Smooth muscle cell (in vitro differentiated cells): ENCODE measurements around the gene ZNF474. TPM values are rescaled to one million over a fixed set of nuclear protein-coding genes. Genes with fewer than 3 reads are reported as not detected.

ENCODE experiments used
- DNase-seq: peaks from one replicate; lab custom pipeline; 2025; ENCODE audit not compliant: unreplicated experiment; lab: John Stamatoyannopoulos, UW
- H2AFZ ChIP-seq: fragments of 200-600 bp; sonication (generic); 2 replicates; pipeline ENCODE4 v1.6.0; 2016; ENCODE audit warnings: antibody characterized with exemption, low read depth, mild to moderate bottlenecking
- H3F3A ChIP-seq: fragments of 200-600 bp; sonication (generic); 2 replicates; pipeline ENCODE4 v1.6.0; 2017; ENCODE audit warnings: antibody characterized with exemption, low read depth
- H3K27ac ChIP-seq: fragments of 200-600 bp; sonication (generic); 2 replicates; pipeline ENCODE4 v1.5.1; 2016; ENCODE audit warnings: low read depth, mild to moderate bottlenecking
- H3K27me3 ChIP-seq: fragments of 200-600 bp; sonication (generic); 2 replicates; pipeline ENCODE4 v1.6.1; 2016; ENCODE audit warnings: low read depth, mild to moderate bottlenecking
- H3K36me3 ChIP-seq: fragments of 200-600 bp; sonication (generic); 2 replicates; pipeline ENCODE4 v1.5.1; 2016; ENCODE audit warnings: low read depth
- H3K4me1 ChIP-seq: fragments of 200-600 bp; sonication (generic); 2 replicates; pipeline ENCODE4 v1.5.1; 2016; ENCODE audit warnings: low read depth
- H3K4me2 ChIP-seq: fragments of 200-600 bp; sonication (generic); 2 replicates; pipeline ENCODE4 v1.6.0; 2016; ENCODE audit warnings: mild to moderate bottlenecking
- H3K4me3 ChIP-seq: fragments of 200-600 bp; sonication (generic); 2 replicates; pipeline ENCODE4 v1.5.1; 2016; ENCODE audit warnings: mild to moderate bottlenecking
- H3K79me2 ChIP-seq: fragments of 200-600 bp; sonication (generic); 2 replicates; pipeline ENCODE4 v1.6.0; 2016; ENCODE audit warnings: low read depth, mild to moderate bottlenecking
- H3K9ac ChIP-seq: fragments of 200-600 bp; sonication (generic); 2 replicates; pipeline ENCODE4 v1.6.0; 2016; ENCODE audit warnings: low read depth
- H3K9me3 ChIP-seq: fragments of 200-600 bp; sonication (generic); replicated peaks from 2 replicates; pipeline ENCODE4 v1.5.1; 2016; ENCODE audit warnings: low read depth
- H4K20me1 ChIP-seq: fragments of 200-600 bp; sonication (generic); 2 replicates; pipeline ENCODE4 v1.6.0; 2016; ENCODE audit warnings: low read depth
- WGBS: methylation state at CpG from one replicate; pipeline ENCODE4 v1.1.7; 2016; ENCODE audit warnings: low lambda C conversion rate; 5-methylcytosine and 5-hydroxymethylcytosine counted together
- polyA plus RNA-seq: library from polyadenylated mRNA; unstranded; fragments of >200 nt; fragmentation: Nextera tagmentation; extraction: Ambion mirVana; gene quantifications from 2 replicates; pipeline ENCODE4 v1.2.1, GENCODE V29; 2016
- total RNA-seq: library from RNA; depleted of rRNA; stranded (reverse); fragments of >200 nt; gene quantifications from 2 replicates; pipeline ENCODE4 v1.2.3, GENCODE V29; 2014
- TF ChIP-seq, protein P1 (sequence below): fragments of 200-600 bp; sonication (generic); IDR thresholded peaks from 2 replicates; pipeline ENCODE4 v1.5.1; 2017; ENCODE audit warnings: borderline replicate concordance, mild to moderate bottlenecking, antibody characterized with exemption; ENCODE audit not compliant: insufficient read depth, poor library complexity, severe bottlenecking

The ZNF474 gene
- total and polyA plus RNA-seq, 2 experiments from 2014 or later: 1.1 to 2.2 TPM

DNA sequence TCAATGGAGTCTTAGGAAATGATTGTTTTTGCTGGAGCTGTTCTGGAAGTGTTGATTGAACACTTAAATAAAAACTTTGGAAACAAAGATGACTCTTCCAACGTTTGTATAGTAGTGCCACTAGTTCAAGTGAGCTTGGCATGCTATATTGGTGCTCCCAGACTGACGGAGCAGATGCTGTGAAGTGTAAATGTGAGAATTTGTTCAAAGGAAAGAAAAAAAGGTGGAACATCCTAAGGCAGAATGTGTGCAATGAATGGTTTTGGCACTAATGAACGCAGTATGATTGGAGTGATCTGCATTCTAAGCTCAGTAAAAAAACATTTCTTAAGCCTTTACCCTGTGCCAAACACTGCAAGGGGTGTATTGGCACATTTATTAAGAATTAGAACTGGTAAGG, 69.8 kb downstream of the ZNF474 start:
- Histone ChIP-seq H3K9me3 (no peaks in the 10 kb centered on the region), H4K20me1 (no peaks in the 10 kb centered on the region), H3K27ac (no peak overlapping the region), H3K4me2 (no peak overlapping the region), H3K4me1 (peaks cover 15% of the 10 kb centered on the region), H2AFZ (no peak overlapping the region), H3K27me3 (no peaks in the 10 kb centered on the region), H3K36me3 (no peaks in the 10 kb centered on the region), H3K4me3 (no peak overlapping the region), H3K9ac (no peak overlapping the region), H3K79me2 (no peaks in the 10 kb centered on the region), H3F3A (no peaks in the 10 kb centered on the region)
- 82% methylated on average over 3 of the region's 3 CpGs for WGBS
- TF ChIP-seq, protein P1, sequence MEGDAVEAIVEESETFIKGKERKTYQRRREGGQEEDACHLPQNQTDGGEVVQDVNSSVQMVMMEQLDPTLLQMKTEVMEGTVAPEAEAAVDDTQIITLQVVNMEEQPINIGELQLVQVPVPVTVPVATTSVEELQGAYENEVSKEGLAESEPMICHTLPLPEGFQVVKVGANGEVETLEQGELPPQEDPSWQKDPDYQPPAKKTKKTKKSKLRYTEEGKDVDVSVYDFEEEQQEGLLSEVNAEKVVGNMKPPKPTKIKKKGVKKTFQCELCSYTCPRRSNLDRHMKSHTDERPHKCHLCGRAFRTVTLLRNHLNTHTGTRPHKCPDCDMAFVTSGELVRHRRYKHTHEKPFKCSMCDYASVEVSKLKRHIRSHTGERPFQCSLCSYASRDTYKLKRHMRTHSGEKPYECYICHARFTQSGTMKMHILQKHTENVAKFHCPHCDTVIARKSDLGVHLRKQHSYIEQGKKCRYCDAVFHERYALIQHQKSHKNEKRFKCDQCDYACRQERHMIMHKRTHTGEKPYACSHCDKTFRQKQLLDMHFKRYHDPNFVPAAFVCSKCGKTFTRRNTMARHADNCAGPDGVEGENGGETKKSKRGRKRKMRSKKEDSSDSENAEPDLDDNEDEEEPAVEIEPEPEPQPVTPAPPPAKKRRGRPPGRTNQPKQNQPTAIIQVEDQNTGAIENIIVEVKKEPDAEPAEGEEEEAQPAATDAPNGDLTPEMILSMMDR: no peak
- no peak for DNase-seq

DNA sequence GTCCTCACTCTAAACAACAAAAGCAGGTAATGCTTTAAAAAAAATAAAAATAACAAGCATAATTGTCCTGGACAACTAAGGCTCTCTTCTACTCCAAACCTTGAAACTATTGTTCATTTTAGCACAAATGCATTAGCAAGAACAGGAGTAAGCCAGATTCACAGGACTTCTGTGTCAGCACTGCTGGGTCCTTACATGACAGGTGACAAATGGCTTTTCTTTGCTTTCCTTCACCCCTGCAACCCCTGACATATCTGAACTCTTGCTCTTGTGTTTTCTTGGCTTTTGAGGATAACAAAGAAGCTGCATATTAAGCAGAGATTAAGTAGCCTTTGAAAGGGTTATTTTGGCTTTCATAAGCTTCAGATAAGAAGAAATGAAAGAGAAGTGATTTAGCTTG, 71.1 kb downstream of the ZNF474 start:
- Histone ChIP-seq H4K20me1 (no peaks in the 10 kb centered on the region), H3K36me3 (no peaks in the 10 kb centered on the region), H3K27me3 (no peaks in the 10 kb centered on the region), H3K9me3 (no peaks in the 10 kb centered on the region), H3K4me3 (no peak overlapping the region), H3K9ac (no peak overlapping the region), H3F3A (no peaks in the 10 kb centered on the region), H3K4me1 (peaks cover 15% of the 10 kb centered on the region), H3K4me2 (no peak overlapping the region), H3K27ac (no peak overlapping the region), H2AFZ (no peak overlapping the region), H3K79me2 (no peaks in the 10 kb centered on the region)
- TF ChIP-seq, protein P1: no peak
- no peak for DNase-seq

DNA sequence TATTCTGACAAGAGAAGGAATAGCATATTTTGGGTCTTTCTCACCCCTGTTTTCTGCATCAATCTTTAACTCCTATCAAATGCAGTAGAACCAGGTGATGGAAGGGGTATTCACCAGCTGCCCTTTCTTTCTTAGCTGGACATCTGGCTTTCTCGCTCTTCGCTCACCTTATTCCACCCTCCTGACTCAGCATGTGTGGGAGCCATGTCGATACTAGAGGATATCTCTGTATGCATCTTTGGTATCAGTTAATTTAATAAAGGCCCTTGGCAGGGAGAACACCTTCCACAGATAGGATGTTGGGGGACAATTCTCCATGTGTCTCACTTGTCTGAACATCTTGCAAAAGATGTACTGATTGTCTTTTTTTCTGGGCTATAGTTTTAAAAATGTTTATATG, 71.5 kb downstream of the ZNF474 start:
- H3K4me2 ChIP-seq: no peak overlapping the region
- no peak overlapping the region for H3K4me3 ChIP-seq
- H3K27ac ChIP-seq: no peak overlapping the region
- DNase-seq: no peak
- 89% methylated on average over 3 of the region's 3 CpGs for WGBS
- no peaks in the 10 kb centered on the region for H3K27me3 ChIP-seq
- H3K36me3 ChIP-seq: no peaks in the 10 kb centered on the region
- TF ChIP-seq, protein P1: no peak
- no peak overlapping the region for H2AFZ ChIP-seq
- no peaks in the 10 kb centered on the region for H4K20me1 ChIP-seq
- H3K9me3 ChIP-seq: no peaks in the 10 kb centered on the region
- H3F3A ChIP-seq: no peaks in the 10 kb centered on the region
- no peaks in the 10 kb centered on the region for H3K79me2 ChIP-seq
- H3K4me1 ChIP-seq: peaks cover 15% of the 10 kb centered on the region
- no peak overlapping the region for H3K9ac ChIP-seq

DNA sequence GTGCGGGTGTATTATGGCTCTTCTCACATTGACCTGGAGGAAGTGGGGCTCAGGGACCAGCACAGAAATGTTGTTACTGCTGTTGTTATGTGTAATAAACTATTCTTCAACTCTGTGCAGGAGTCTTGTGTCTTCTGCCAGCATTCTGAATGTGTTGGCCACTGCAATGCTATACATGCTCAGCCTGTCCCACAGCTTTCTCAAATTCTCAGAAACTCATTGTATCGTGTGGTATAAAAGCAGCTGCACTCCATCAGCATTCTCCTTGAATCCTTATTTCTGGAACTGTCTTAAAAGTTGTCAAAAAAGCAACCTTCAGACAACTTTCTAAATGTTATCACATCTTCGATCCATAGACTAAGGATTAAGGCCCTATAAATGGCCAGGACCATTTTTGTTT, 72.0 kb downstream of the ZNF474 start:
- Histone ChIP-seq H3K27ac (no peak overlapping the region), H3K27me3 (no peaks in the 10 kb centered on the region), H3K9ac (no peak overlapping the region), H3K79me2 (no peaks in the 10 kb centered on the region), H3K9me3 (no peaks in the 10 kb centered on the region), H3F3A (no peaks in the 10 kb centered on the region), H2AFZ (no peak overlapping the region), H3K4me2 (no peak overlapping the region), H4K20me1 (no peaks in the 10 kb centered on the region), H3K36me3 (no peaks in the 10 kb centered on the region), H3K4me3 (no peak overlapping the region), H3K4me1 (peaks cover 15% of the 10 kb centered on the region)
- WGBS: 92% methylated on average over 3 of the region's 3 CpGs
- TF ChIP-seq, protein P1: no peak
- no peak for DNase-seq
